ENCODE results near the gene TNFRSF17. TPM values are rescaled to one million over a fixed set of nuclear protein-coding genes. Genes with fewer than 3 reads are reported as not detected.
"Not testable (repeated sequence)": the region's sequence is repeated elsewhere in the genome, so short reads cannot be mapped to it uniquely, and the experiment has no call there.

Gene TNFRSF17
- polyA plus RNA-seq, 3 donors = 0.26 TPM; not detected in 2

- H3K27ac ChIP-seq (ENCODE audit: low read depth in 1 of 2, low read length in 2 of 2); H3K4me3 ChIP-seq (replicated peaks in 1 of 3; ENCODE audit: low read depth in 2 of 3, low read length in 3 of 3); H3K4me1 Mint-ChIP-seq; H3K4me1 ChIP-seq (ENCODE audit: control insufficient read depth in 1 of 2, insufficient read depth in 2 of 2, low read length in 2 of 2); H3K27ac Mint-ChIP-seq; H2AFZ ChIP-seq (ENCODE audit: insufficient read depth, low read depth, low read length, poor library complexity, severe bottlenecking); H3K79me2 ChIP-seq (ENCODE audit: insufficient read depth, low read length); H3K9ac ChIP-seq (ENCODE audit: insufficient read depth, low read length, poor library complexity, severe bottlenecking); H3K9me3 Mint-ChIP-seq; H3K36me3 ChIP-seq (replicated peaks in 1 of 2; ENCODE audit: control insufficient read depth in 1 of 2, insufficient read depth in 2 of 2, low read length in 2 of 2); H3K9me3 ChIP-seq (replicated peaks in 1 of 2; ENCODE audit: control insufficient read depth in 1 of 2, insufficient read depth in 1 of 2, low read length in 2 of 2); intact Hi-C loops (cut with micrococcal nuclease); H3K4me2 ChIP-seq (replicated peaks; ENCODE audit: extremely low read depth, low read length, poor library complexity, severe bottlenecking); H3K4me3 Mint-ChIP-seq; DNase-seq; H3K36me3 Mint-ChIP-seq; H3K27me3 ChIP-seq (ENCODE audit: control insufficient read depth in 2 of 2, insufficient read depth in 2 of 2, low read length in 2 of 2); H4K20me1 ChIP-seq (ENCODE audit: insufficient read depth, low read length): not testable (repeated sequence)
- peaks cover 3 to 15% (median 7%) of the 10 kb centered on the region in 3 donors for H3K27me3 Mint-ChIP-seq (ENCODE audit: low read depth in 3 of 3)
- no CpG with 5 or more reads among the region's 10 CpGs for WGBS (ENCODE audit: insufficient coverage)
Observed at GRCh38 chr16:11924046-11924445, 41.0 kb upstream of the TNFRSF17 start.

GRCh38 chr16:11927350-11927749 is 37.7 kb upstream of the TNFRSF17 start:
- WGBS (ENCODE audit: insufficient coverage) = no CpG with 5 or more reads among the region's 13 CpGs

GRCh38 chr16:11941945-11942344 is 23.1 kb upstream of the TNFRSF17 start, which contains the start of gene NPIPB2:
TSS of gene NPIPB2 (minus strand) at chr16:11942045. CDS start at chr16:11942045, 0 bp downstream.
- H3K36me3 ChIP-seq (replicated peaks in 1 of 2; ENCODE audit: control insufficient read depth in 1 of 2, insufficient read depth in 2 of 2, low read length in 2 of 2); H3K4me1 ChIP-seq (ENCODE audit: control insufficient read depth in 1 of 2, insufficient read depth in 2 of 2, low read length in 2 of 2); H3K27me3 Mint-ChIP-seq (ENCODE audit: low read depth in 3 of 3); intact Hi-C loops (cut with micrococcal nuclease); H3K36me3 Mint-ChIP-seq; H3K27ac Mint-ChIP-seq; H3K4me3 Mint-ChIP-seq; H3K9ac ChIP-seq (ENCODE audit: insufficient read depth, low read length, poor library complexity, severe bottlenecking); H3K4me1 Mint-ChIP-seq; H3K9me3 Mint-ChIP-seq; H2AFZ ChIP-seq (ENCODE audit: insufficient read depth, low read depth, low read length, poor library complexity, severe bottlenecking); H3K4me3 ChIP-seq (replicated peaks in 1 of 3; ENCODE audit: low read depth in 2 of 3, low read length in 3 of 3); DNase-seq; H3K9me3 ChIP-seq (replicated peaks in 1 of 2; ENCODE audit: control insufficient read depth in 1 of 2, insufficient read depth in 1 of 2, low read length in 2 of 2); H4K20me1 ChIP-seq (ENCODE audit: insufficient read depth, low read length); H3K79me2 ChIP-seq (ENCODE audit: insufficient read depth, low read length); H3K27me3 ChIP-seq (ENCODE audit: control insufficient read depth in 2 of 2, insufficient read depth in 2 of 2, low read length in 2 of 2); H3K27ac ChIP-seq (ENCODE audit: low read depth in 1 of 2, low read length in 2 of 2); H3K4me2 ChIP-seq (replicated peaks; ENCODE audit: extremely low read depth, low read length, poor library complexity, severe bottlenecking): not testable (repeated sequence)
- WGBS (ENCODE audit: insufficient coverage) = no CpG with 5 or more reads among the region's 4 CpGs

More at GRCh38 chr16:11927350-11927749, 37.7 kb upstream of the TNFRSF17 start:
- H3K36me3 ChIP-seq (replicated peaks in 1 of 2; ENCODE audit: control insufficient read depth in 1 of 2, insufficient read depth in 2 of 2, low read length in 2 of 2); H3K27ac Mint-ChIP-seq; H3K79me2 ChIP-seq (ENCODE audit: insufficient read depth, low read length); H3K4me2 ChIP-seq (replicated peaks; ENCODE audit: extremely low read depth, low read length, poor library complexity, severe bottlenecking); H3K27me3 ChIP-seq (ENCODE audit: control insufficient read depth in 2 of 2, insufficient read depth in 2 of 2, low read length in 2 of 2); H3K36me3 Mint-ChIP-seq; H3K27me3 Mint-ChIP-seq (ENCODE audit: low read depth in 3 of 3); H3K4me3 Mint-ChIP-seq; H3K4me1 Mint-ChIP-seq; intact Hi-C loops (cut with micrococcal nuclease); H3K9me3 Mint-ChIP-seq; H3K27ac ChIP-seq (ENCODE audit: low read depth in 1 of 2, low read length in 2 of 2); H3K4me1 ChIP-seq (ENCODE audit: control insufficient read depth in 1 of 2, insufficient read depth in 2 of 2, low read length in 2 of 2); H3K9ac ChIP-seq (ENCODE audit: insufficient read depth, low read length, poor library complexity, severe bottlenecking); H3K9me3 ChIP-seq (replicated peaks in 1 of 2; ENCODE audit: control insufficient read depth in 1 of 2, insufficient read depth in 1 of 2, low read length in 2 of 2); H2AFZ ChIP-seq (ENCODE audit: insufficient read depth, low read depth, low read length, poor library complexity, severe bottlenecking); DNase-seq; H4K20me1 ChIP-seq (ENCODE audit: insufficient read depth, low read length); H3K4me3 ChIP-seq (replicated peaks in 1 of 3; ENCODE audit: low read depth in 2 of 3, low read length in 3 of 3): not testable (repeated sequence)

All from CD14-positive monocyte (primary cell).